HCEC 1CT (cell line): ENCODE data around the gene ZFYVE28.
"Not testable (repeated sequence)": the region's sequence is repeated elsewhere in the genome, so short reads cannot be mapped to it uniquely, and the experiment has no call there.

ENCODE experiments used
- DNase-seq: peaks from one replicate; pipeline ENCODE4 v3.0.0-alpha.2; 2017

ZFYVE28 gene

GRCh38 chr4:2446656-2447564 lies 28.5 kb upstream of the ZFYVE28 start:
- DNase-seq = no peak

- no peak for DNase-seq
These were observed 27.1 kb upstream of the ZFYVE28 start for GRCh38 chr4:2445571-2445970.

GRCh38 chr4:2445130-2445529 lies 26.7 kb upstream of the ZFYVE28 start:
- DNase-seq = no peak

GRCh38 chr4:2443956-2444740 lies 25.7 kb upstream of the ZFYVE28 start:
- DNase-seq = no peak

GRCh38 chr4:2443061-2443730 lies 24.8 kb upstream of the ZFYVE28 start:
- no peak for DNase-seq

- DNase-seq = no peak
These were observed 23.9 kb upstream of the ZFYVE28 start for GRCh38 chr4:2442175-2442993.

- peak; percentile 22 for DNase-seq
These were observed 23.1 kb upstream of the ZFYVE28 start for GRCh38 chr4:2441393-2442174.

- DNase-seq = no peak
These were observed 20.6 kb upstream of the ZFYVE28 start for GRCh38 chr4:2438822-2439718.

- DNase-seq = no peak
These were observed 19.2 kb upstream of the ZFYVE28 start for GRCh38 chr4:2437475-2438215.

GRCh38 chr4:2436761-2437474 lies 18.5 kb upstream of the ZFYVE28 start:
- no peak for DNase-seq

GRCh38 chr4:2436301-2436700 lies 17.9 kb upstream of the ZFYVE28 start:
- DNase-seq = no peak

- no peak for DNase-seq
These were observed 16.0 kb upstream of the ZFYVE28 start for GRCh38 chr4:2434420-2434819.

GRCh38 chr4:2433609-2434350 lies 15.3 kb upstream of the ZFYVE28 start:
- DNase-seq = no peak

- no peak for DNase-seq
These were observed 14.6 kb upstream of the ZFYVE28 start for GRCh38 chr4:2432991-2433530.

- no peak for DNase-seq
These were observed 13.6 kb upstream of the ZFYVE28 start for GRCh38 chr4:2432004-2432403.

GRCh38 chr4:2429945-2430757 lies 11.7 kb upstream of the ZFYVE28 start:
- not testable (repeated sequence) for DNase-seq
